A549 (cell line): Measurements from ENCODE around the gene PCDHGC4.

Source experiments
- KDM1A ChIP-seq: fragments of 200-600 bp; sonication (generic); IDR thresholded peaks from 2 replicates; pipeline ENCODE4 v1.6.1; 2016; ENCODE audit warnings: low read depth, mild to moderate bottlenecking
- REST ChIP-seq: fragments of 200-600 bp; sonication (generic); IDR thresholded peaks from 2 replicates; pipeline ENCODE4 v1.6.1; 2016; ENCODE audit warnings: antibody characterized with exemption, mild to moderate bottlenecking, moderate library complexity
- ZC3H11A ChIP-seq: fragments of 450-650 bp; IDR thresholded peaks from 2 replicates; pipeline ENCODE4 v1.6.1; 2014; ENCODE audit warnings: antibody characterized with exemption, mild to moderate bottlenecking

- TF ChIP-seq KDM1A (no peak), REST (no peak), ZC3H11A (no peak)
These were observed 44.5 kb upstream of the PCDHGC4 start for GRCh38 chr5:141440341-141440740.
